ENCODE data around the gene SPG11. TPM values are rescaled to one million over a fixed set of nuclear protein-coding genes. Genes with fewer than 3 reads are reported as not detected.
"Not testable (repeated sequence)": the region's sequence is repeated elsewhere in the genome, so short reads cannot be mapped to it uniquely, and the experiment has no call there.

Gene SPG11
- total RNA-seq, 1 experiment from 2014 or later = 43.8 TPM

GRCh38 chr15:44535523-44536301 is 127.8 kb downstream of the SPG11 start:
- in situ Hi-C loops (cut with HindIII; ENCODE audit: low sequenced_read_pairs) = no loop called here

DNA sequence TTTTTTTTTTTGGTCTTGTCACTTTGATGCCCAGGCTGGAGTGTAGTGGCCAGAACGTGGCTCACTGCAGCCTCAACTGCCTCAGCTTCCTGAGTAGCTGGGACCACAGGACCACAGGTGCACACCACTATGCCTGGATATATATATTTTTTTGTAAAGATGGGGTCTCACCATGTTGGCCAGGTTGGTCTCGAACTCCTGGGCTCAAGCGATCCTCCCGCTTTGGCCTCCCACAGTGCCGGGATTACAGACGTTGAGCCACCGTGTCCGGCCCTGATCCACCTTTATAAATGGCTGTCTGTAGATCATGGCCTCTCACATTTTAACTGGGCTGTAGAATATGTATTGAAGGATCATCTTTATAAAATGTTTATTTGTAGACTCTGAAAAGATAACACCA is 128.4 kb downstream of the SPG11 start:
- in situ Hi-C loops (cut with HindIII; ENCODE audit: low sequenced_read_pairs) = no loop called here
- DNase-seq (ENCODE audit: low spot score) = no peak

More at GRCh38 chr15:44535523-44536301, 127.8 kb downstream of the SPG11 start:
- no peak for DNase-seq (ENCODE audit: low spot score)

- in situ Hi-C loops (cut with HindIII; ENCODE audit: low sequenced_read_pairs) = no loop called here
- no peak for DNase-seq (ENCODE audit: low spot score)
These were observed 130.8 kb downstream of the SPG11 start for GRCh38 chr15:44532689-44533088.

GRCh38 chr15:44532275-44532674 is 131.2 kb downstream of the SPG11 start:
- in situ Hi-C loops (cut with HindIII; ENCODE audit: low sequenced_read_pairs); DNase-seq (ENCODE audit: low spot score): not testable (repeated sequence)

- no peak for DNase-seq (ENCODE audit: low spot score)
- in situ Hi-C loops (cut with HindIII; ENCODE audit: low sequenced_read_pairs) = no loop called here
These were observed 132.8 kb downstream of the SPG11 start for GRCh38 chr15:44530653-44531052.

DNA sequence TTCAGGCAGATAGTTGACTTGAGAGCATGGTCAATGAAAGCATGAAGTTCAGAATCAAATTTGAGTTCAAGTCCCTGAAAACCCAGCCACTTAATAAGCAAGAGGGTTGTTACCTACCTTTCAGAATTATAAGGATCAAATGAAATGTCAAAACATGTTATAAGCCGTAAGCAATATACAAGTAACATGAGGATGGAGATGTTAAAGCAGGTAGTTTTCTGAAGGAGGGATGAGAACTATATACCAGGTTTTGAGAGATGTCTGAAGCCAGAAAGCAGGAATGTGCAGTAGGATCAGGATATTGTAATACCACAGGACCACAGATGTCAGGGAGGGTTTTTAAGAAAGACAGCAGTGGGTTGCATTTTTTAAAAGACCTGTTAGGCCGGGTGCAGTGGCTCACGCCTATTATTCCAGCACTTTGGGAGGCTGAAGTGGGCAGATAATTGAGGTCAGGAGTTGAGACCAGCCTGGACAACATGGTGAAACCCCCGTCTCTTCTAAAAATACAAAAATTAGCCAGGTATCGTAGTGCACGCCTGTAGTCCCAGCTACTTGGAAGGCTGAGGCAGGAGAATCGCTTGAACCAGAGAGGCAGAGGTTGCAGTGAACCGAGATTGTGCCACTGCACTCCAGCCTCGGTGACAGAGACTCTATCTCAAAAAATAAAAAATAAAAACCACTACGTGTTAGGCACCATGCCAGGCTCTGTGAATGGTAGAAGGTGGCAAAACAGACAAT is 133.4 kb downstream of the SPG11 start:
- in situ Hi-C loops (cut with HindIII; ENCODE audit: low sequenced_read_pairs) = no loop called here
- DNase-seq (ENCODE audit: low spot score) = no peak

DNA sequence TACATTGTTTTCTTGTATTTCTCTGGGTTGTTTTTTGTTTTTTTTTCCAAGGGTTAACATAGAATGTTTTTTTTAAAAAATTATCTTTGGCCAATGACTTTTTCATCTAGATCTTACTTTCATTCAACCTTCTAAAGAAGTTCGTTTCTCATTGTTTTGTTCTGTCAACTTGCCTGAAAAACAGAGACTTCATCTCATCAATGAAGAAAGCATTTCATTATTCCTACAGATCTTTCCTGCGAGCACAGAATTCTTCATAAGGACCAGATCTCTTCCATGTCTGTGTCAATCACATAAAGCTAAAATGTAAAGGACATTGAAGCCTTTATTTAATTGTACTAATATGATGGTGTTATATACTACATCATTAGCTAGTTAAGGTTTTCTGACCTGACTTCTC is 136.2 kb downstream of the SPG11 start:
- in situ Hi-C loops (cut with HindIII; ENCODE audit: low sequenced_read_pairs) = no loop called here
- DNase-seq (ENCODE audit: low spot score) = no peak

GRCh38 chr15:44525018-44525417 is 138.4 kb downstream of the SPG11 start:
- DNase-seq (ENCODE audit: low spot score) = no peak
- in situ Hi-C loops (cut with HindIII; ENCODE audit: low sequenced_read_pairs) = no loop called here

- DNase-seq (ENCODE audit: low spot score) = no peak
- in situ Hi-C loops (cut with HindIII; ENCODE audit: low sequenced_read_pairs) = no loop called here
These were observed 143.9 kb downstream of the SPG11 start for GRCh38 chr15:44519537-44519936.

DNA sequence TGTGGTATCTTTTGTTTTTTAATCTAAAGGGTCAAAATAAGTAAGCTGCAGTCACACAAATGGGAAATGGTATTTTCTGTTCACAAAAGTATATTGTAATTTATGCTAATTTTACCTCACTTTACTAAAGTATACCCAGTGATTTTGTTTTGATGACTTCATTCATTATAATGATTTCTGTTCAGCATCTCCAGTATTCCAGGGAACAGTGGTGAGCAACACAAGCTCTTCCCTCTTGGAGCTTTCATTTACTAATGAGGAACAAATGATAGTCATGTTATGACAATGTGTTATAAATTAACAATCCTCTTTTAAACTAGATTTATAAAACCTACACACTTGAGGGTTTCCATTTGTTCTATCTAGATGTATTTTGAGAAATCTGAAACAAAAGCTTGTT is 147.0 kb downstream of the SPG11 start:
- no peak for DNase-seq (ENCODE audit: low spot score)
- in situ Hi-C loops (cut with HindIII; ENCODE audit: low sequenced_read_pairs) = no loop called here

Other genes starting within 250 kb of the SPG11 start
- gene CTDSPL2, start 236.0 kb downstream of the SPG11 start, total RNA-seq (2014; rRNA removed; shearing (Covaris generic)) = 52.2 and 132 TPM in 2 replicates
- gene EIF3J, start 126.5 kb downstream of the SPG11 start, total RNA-seq (2014; rRNA removed; shearing (Covaris generic)) = 77.0 and 101 TPM in 2 replicates
- not detected in 2 replicates for gene PATL2, start 47.7 kb upstream of the SPG11 start, total RNA-seq (2014; rRNA removed; shearing (Covaris generic))
- gene B2M, start 47.9 kb upstream of the SPG11 start, total RNA-seq (2014; rRNA removed; shearing (Covaris generic)) = 977 and 997 TPM in 2 replicates
- gene TRIM69, start 72.9 kb upstream of the SPG11 start, total RNA-seq (2014; rRNA removed; shearing (Covaris generic)) = 9.2 and 10.6 TPM in 2 replicates